ENCODE data around the gene DUT. TPM values are rescaled to one million over a fixed set of nuclear protein-coding genes. Genes with fewer than 3 reads are reported as not detected.
A peak's percentile ranks its signal among the peaks of the same experiment; 100 is the strongest.

The DUT gene
- total RNA-seq, 1 donor from 2014 or later: 79.7 TPM

DNA sequence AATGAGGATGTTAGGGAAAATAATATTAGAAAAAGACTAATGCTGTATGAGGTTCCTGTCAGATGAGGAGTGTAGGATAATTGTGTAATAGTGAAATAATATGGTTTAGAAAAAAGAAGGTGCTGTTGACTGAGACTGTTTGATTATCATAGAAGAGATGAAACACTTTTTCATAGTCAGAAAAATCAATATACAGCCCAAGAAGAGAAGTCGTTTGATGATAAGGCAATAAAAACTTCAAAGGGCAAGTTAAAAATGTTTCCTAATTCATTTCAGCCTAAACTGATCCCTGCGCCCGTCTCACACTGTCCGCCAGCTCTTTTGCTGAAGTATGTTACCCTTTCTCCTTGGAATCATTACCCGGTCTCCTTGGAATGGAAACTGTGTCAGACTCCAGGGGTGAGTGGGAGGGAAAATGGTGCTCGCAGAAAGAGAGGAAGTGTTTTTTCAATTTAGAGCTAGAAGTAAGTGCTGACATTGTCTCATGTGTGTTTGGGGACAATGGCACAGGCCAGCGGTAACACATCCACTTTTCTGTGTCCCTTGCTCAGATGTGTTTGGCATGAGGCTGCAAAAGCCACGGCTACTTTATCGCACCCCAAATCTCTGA is 23.6 kb downstream of the DUT start:
- H3K4me3 Mint-ChIP-seq: no peak overlapping the region
- no peaks in the 10 kb centered on the region for H3K27me3 Mint-ChIP-seq (ENCODE audit: low read depth)
- no peak for DNase-seq (ENCODE audit: low spot score in 2 of 2, unreplicated experiment in 2 of 2)
- peaks cover 23% of the 10 kb centered on the region for H3K4me1 Mint-ChIP-seq
- H3K36me3 Mint-ChIP-seq: no peaks in the 10 kb centered on the region
- peak overlapping the region; percentile 10 for H3K27ac Mint-ChIP-seq
- TF ChIP-seq, protein P1, sequence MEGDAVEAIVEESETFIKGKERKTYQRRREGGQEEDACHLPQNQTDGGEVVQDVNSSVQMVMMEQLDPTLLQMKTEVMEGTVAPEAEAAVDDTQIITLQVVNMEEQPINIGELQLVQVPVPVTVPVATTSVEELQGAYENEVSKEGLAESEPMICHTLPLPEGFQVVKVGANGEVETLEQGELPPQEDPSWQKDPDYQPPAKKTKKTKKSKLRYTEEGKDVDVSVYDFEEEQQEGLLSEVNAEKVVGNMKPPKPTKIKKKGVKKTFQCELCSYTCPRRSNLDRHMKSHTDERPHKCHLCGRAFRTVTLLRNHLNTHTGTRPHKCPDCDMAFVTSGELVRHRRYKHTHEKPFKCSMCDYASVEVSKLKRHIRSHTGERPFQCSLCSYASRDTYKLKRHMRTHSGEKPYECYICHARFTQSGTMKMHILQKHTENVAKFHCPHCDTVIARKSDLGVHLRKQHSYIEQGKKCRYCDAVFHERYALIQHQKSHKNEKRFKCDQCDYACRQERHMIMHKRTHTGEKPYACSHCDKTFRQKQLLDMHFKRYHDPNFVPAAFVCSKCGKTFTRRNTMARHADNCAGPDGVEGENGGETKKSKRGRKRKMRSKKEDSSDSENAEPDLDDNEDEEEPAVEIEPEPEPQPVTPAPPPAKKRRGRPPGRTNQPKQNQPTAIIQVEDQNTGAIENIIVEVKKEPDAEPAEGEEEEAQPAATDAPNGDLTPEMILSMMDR (IDR thresholded peaks at IDR 0.05; ENCODE audit: unreplicated experiment): no peak
- no peaks in the 10 kb centered on the region for H3K9me3 Mint-ChIP-seq

- Mint-ChIP-seq H3K36me3 (no peaks in the 10 kb centered on the region), H3K27me3 (ENCODE audit: low read depth) (no peaks in the 10 kb centered on the region), H3K4me3 (no peak overlapping the region), H3K4me1 (peaks cover 23% of the 10 kb centered on the region), H3K27ac (peak overlapping the region; percentile 3), H3K9me3 (no peaks in the 10 kb centered on the region)
- DNase-seq (ENCODE audit: low spot score in 2 of 2, unreplicated experiment in 2 of 2): no peak
- TF ChIP-seq, protein P1 (IDR thresholded peaks at IDR 0.05; ENCODE audit: unreplicated experiment): no peak
Measured at GRCh38 chr15:48355377-48355776, 24.1 kb downstream of the DUT start.

- peaks cover 12% of the 10 kb centered on the region for H3K9me3 Mint-ChIP-seq
- peak overlapping the region; percentile 63 for H3K27ac Mint-ChIP-seq
- TF ChIP-seq, protein P1 (IDR thresholded peaks at IDR 0.05; ENCODE audit: unreplicated experiment): peak; percentile 52
- H3K4me1 Mint-ChIP-seq: peaks cover 21% of the 10 kb centered on the region
- H3K27me3 Mint-ChIP-seq (ENCODE audit: low read depth): no peaks in the 10 kb centered on the region
- no peak overlapping the region for H3K4me3 Mint-ChIP-seq
- no peaks in the 10 kb centered on the region for H3K36me3 Mint-ChIP-seq
- no peak for DNase-seq (ENCODE audit: low spot score in 2 of 2, unreplicated experiment in 2 of 2)
Measured at GRCh38 chr15:48358229-48359152, 27.3 kb downstream of the DUT start.

- Mint-ChIP-seq H3K27ac (no peak overlapping the region), H3K27me3 (ENCODE audit: low read depth) (no peaks in the 10 kb centered on the region), H3K9me3 (peaks cover 12% of the 10 kb centered on the region), H3K36me3 (no peaks in the 10 kb centered on the region), H3K4me1 (peaks cover 8% of the 10 kb centered on the region), H3K4me3 (no peak overlapping the region)
- TF ChIP-seq, protein P1 (IDR thresholded peaks at IDR 0.05; ENCODE audit: unreplicated experiment): no peak
- no peak for DNase-seq (ENCODE audit: low spot score in 2 of 2, unreplicated experiment in 2 of 2)
Measured at GRCh38 chr15:48360841-48361240, 29.6 kb downstream of the DUT start.

DNA sequence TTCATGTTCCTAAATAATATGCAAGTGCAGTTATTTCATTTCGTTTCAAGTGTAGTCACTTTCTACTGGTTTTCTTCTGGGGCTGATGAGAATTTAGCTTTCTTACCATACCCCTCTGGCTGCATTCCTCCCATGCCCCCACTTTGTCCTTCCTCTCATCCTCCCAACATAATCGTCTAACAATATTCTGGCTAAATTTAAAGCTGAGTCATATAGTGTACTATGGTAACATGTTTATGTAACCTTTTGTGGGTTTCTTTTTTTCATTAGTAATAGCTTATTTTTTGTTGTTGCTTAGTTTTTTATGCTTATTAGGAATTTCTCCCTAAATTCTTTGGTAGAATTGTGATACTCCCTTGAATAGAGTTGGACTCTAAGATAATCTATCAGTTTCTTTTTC is 30.5 kb downstream of the DUT start:
- Mint-ChIP-seq H3K27me3 (ENCODE audit: low read depth) (no peaks in the 10 kb centered on the region), H3K36me3 (no peaks in the 10 kb centered on the region), H3K27ac (no peak overlapping the region), H3K4me3 (no peak overlapping the region), H3K4me1 (peaks cover 8% of the 10 kb centered on the region), H3K9me3 (peaks cover 12% of the 10 kb centered on the region)
- DNase-seq (ENCODE audit: low spot score in 2 of 2, unreplicated experiment in 2 of 2): no peak
- TF ChIP-seq, protein P1 (IDR thresholded peaks at IDR 0.05; ENCODE audit: unreplicated experiment): no peak
